Measurements from ENCODE around the gene UGT1A9.

DNA sequence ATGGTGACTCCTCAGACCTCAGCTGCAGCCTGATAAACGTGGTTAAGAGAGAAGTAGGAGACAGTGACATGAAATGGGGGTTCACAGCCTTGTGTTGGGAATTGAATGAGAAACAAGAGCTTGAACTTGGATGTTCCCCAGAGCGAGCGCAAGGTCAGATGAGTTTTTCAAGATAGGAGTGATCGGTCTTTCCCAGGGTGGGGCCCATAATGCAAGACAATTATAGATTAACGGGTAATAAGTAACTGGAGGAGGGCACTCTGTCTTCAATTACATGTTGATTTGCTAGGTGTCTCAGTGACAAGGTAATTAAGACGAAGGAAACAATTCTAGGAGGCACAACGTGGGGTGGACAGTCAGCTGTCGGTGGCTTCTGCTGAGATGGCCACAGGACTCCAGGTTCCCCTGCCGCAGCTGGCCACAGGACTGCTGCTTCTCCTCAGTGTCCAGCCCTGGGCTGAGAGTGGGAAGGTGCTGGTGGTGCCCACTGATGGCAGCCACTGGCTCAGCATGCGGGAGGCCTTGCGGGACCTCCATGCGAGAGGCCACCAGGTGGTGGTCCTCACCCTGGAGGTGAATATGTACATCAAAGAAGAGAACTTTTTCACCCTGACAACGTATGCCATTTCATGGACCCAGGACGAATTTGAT lies 41.0 kb downstream of the UGT1A9 start, which contains the start of gene UGT1A5:
- TF ChIP-seq ZNF552 (CRISPR knock-in tag; IDR thresholded peaks at IDR 0.05; ENCODE audit: borderline replicate concordance) (no peak), EP300 (IDR thresholded peaks at IDR 0.05; ENCODE audit: low read depth in 2 of 2, low read length in 2 of 2) (no peak), EP300 (CRISPR knock-in tag; IDR thresholded peaks at IDR 0.05; ENCODE audit: borderline replicate concordance) (no peak), MZF1 (CRISPR knock-in tag; IDR thresholded peaks at IDR 0.05; ENCODE audit: borderline replicate concordance) (no peak), ATF6 (CRISPR knock-in tag; conservative IDR thresholded peaks at IDR 0.05) (no peak), ZNF350 (CRISPR knock-in tag; IDR thresholded peaks at IDR 0.05; ENCODE audit: borderline replicate concordance, low read depth) (no peak), TARDBP (CRISPR knock-in tag; IDR thresholded peaks at IDR 0.05) (no peak)
